Activated naive CD8-positive, alpha-beta T cell treated with anti-CD3 and anti-CD28 coated beads, Interleukin-2, amount 50 U/mL, for 24 hours (primary cell): ENCODE measurements around the gene VGLL2.

Experiments
- ATAC-seq: fragments of 150-1000 bp; cut with Tn5 transposase; one replicate; pipeline ENCODE4 v1.10.0; 2021
- DNase-seq: peaks from one replicate; pipeline ENCODE4 v3.0.0; 2021
- H3K27ac Mint-ChIP-seq: one replicate; pipeline ENCODE4 v1.8.0; 2021; ENCODE audit warnings: mild to moderate bottlenecking, mixed read lengths
- H3K27me3 Mint-ChIP-seq: one replicate; pipeline ENCODE4 v1.8.0; 2021; ENCODE audit warnings: mixed read lengths
- H3K36me3 Mint-ChIP-seq: one replicate; pipeline ENCODE4 v1.8.0; 2021; ENCODE audit warnings: low read depth, mixed read lengths
- H3K4me1 Mint-ChIP-seq: one replicate; pipeline ENCODE4 v1.8.0; 2021; ENCODE audit warnings: mixed read lengths
- H3K4me3 Mint-ChIP-seq: one replicate; pipeline ENCODE4 v1.8.0; 2021; ENCODE audit warnings: mild to moderate bottlenecking, moderate library complexity, mixed read lengths
- H3K9me3 Mint-ChIP-seq: one replicate; pipeline ENCODE4 v1.8.0; 2021; ENCODE audit warnings: mixed read lengths

The VGLL2 gene

DNA sequence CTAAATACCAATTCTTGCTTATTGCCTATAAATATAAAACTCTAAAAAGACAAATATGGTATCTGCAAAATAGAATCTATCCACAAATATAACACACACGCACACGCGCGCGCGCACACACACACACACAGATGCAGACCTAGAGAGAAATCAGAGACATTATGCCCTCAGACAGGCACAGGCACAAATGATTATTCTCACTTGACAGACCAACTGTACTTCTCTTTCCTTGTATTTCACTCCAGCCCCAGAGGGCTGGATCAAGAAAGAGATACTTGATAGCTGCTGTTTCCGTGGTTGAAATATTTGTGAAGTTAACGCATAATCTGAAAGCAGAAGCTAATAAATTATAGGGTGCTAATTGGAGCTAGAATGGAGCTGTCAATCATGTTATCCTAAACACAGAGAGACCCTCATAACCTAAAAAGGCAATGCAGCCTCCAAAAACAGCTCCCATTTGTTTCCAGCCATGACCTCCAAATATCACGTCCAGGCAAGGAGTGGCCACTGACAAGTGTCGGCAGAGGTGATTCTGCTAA lies 11.5 kb downstream of the VGLL2 start:
- DNase-seq = no peak
- H3K36me3 Mint-ChIP-seq = no peaks in the 10 kb centered on the region
- peaks cover under 1% of the 10 kb centered on the region for H3K9me3 Mint-ChIP-seq
- peaks cover 36% of the 10 kb centered on the region for H3K27me3 Mint-ChIP-seq
- no peak overlapping the region for H3K27ac Mint-ChIP-seq
- ATAC-seq = no peak
- H3K4me1 Mint-ChIP-seq = no peaks in the 10 kb centered on the region
- H3K4me3 Mint-ChIP-seq = no peak overlapping the region

- Mint-ChIP-seq H3K36me3 (no peaks in the 10 kb centered on the region), H3K27me3 (peaks cover 15% of the 10 kb centered on the region), H3K27ac (no peak overlapping the region), H3K9me3 (peaks cover 4% of the 10 kb centered on the region), H3K4me1 (no peaks in the 10 kb centered on the region), H3K4me3 (no peak overlapping the region)
- no peak for DNase-seq
- no peak for ATAC-seq
Observed at GRCh38 chr6:117280922-117281321, 15.6 kb downstream of the VGLL2 start.

DNA sequence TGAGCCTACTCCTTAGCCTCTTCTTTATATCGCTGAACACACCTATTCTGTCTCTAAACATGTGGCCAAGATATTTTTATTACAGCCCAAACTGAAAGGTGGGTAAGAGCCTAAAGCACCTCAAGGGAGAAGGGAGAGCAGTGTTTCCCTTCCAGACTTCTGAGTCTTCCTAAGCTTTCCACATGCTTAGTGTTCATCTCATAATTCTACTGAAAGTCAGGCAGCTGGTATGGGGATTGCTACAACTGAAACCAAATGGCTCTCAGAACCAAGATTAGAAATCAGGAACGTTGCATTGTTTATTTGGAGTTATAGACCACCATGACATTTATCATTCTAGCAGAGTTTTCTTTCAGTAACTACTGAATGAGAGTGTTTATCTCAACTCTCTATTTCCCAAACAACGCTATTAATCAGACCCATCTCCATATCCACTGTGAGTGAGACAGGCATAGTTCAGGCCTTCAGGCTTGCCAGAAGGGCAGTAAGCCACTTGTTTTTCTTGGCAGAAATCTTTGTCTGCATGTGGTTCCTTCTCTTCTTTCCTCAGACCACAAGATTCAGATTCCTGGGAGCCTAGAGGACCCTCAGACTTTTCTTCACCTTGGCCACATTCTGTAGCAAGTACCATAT lies 22.8 kb downstream of the VGLL2 start:
- Mint-ChIP-seq H3K9me3 (no peaks in the 10 kb centered on the region), H3K36me3 (no peaks in the 10 kb centered on the region), H3K27me3 (peaks cover 8% of the 10 kb centered on the region), H3K4me1 (no peaks in the 10 kb centered on the region), H3K4me3 (no peak overlapping the region), H3K27ac (no peak overlapping the region)
- ATAC-seq (no peak), DNase-seq (no peak)

DNA sequence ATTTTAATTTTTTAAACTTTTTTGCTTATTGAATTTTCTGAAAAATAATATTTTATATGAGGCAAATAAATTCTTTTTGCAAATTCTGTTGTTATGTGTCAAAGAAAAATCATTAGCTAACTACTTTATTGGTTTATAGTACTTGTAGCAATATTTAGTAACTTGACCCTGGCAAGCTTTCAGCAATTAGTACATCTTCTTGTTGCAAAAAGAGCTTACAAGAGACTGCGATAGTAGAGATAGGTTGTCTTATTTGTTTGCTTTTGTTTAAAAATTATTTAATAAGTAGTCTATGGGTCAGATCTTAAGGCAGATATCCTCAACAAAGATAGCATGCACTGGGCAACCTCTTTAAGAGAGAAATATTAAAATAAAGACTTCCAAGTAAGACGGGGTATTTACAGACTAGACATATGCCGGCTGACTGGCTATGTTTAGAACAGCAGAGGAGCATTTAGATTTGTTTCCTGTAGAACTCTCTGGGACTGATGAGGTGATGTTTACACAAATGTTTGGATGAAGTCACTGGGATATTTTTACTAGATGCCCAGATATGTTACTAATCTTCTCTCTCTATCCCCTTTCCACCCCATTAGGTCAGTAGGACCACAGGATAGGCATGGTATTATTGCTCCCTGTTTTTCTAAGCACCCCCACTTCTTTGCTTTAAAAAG lies 25.0 kb downstream of the VGLL2 start:
- Mint-ChIP-seq H3K9me3 (no peaks in the 10 kb centered on the region), H3K27ac (no peak overlapping the region), H3K27me3 (peaks cover 14% of the 10 kb centered on the region), H3K4me1 (no peaks in the 10 kb centered on the region), H3K4me3 (no peak overlapping the region), H3K36me3 (no peaks in the 10 kb centered on the region)
- DNase-seq = no peak
- ATAC-seq = no peak

- Mint-ChIP-seq H3K36me3 (no peaks in the 10 kb centered on the region), H3K27ac (no peak overlapping the region), H3K9me3 (no peaks in the 10 kb centered on the region), H3K27me3 (peaks cover 5% of the 10 kb centered on the region), H3K4me3 (no peak overlapping the region), H3K4me1 (no peaks in the 10 kb centered on the region)
- DNase-seq (no peak), ATAC-seq (no peak)
Observed at GRCh38 chr6:117298941-117299340, 33.6 kb downstream of the VGLL2 start.

DNA sequence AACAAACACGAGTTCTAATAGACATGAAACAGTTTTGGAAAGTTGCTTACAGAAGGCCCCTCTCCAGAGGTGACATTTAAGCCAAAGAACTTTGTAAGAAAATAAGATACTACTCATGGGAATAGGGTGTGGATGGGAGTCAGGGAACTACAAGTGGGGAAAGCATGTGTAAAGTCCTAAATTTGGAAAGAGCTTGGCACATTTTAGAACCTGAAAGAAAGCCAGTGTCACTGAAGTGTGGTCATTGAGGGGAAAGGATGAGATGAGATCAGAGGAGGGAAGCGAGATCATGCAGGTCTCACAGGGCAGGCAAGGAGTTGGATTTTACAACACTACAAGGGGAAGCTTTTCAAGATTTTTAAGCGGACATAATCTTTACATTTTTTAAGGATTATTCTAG lies 38.0 kb downstream of the VGLL2 start:
- H3K9me3 Mint-ChIP-seq = no peaks in the 10 kb centered on the region
- H3K27ac Mint-ChIP-seq = no peak overlapping the region
- ATAC-seq = no peak
- no peaks in the 10 kb centered on the region for H3K36me3 Mint-ChIP-seq
- no peak overlapping the region for H3K4me3 Mint-ChIP-seq
- H3K27me3 Mint-ChIP-seq = peaks cover 2% of the 10 kb centered on the region
- no peaks in the 10 kb centered on the region for H3K4me1 Mint-ChIP-seq
- no peak for DNase-seq

DNA sequence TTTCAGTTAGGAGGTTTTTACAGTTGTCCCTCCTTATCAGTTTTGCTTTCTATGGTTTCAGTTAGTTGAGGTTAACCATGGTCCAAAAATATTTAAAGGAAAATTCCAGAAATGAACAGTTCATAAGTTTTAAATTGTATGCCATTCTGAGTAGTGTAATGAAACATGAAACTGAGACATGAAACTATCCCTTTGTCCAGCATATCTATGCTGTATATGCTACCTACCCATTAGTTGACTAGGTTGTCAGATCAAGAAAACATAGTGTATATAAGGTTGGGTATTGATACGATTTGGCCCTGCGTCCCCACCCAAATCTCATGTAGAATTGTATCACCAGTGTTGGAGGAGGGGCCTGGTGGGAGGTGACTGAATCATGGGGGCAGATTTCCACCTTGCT lies 39.1 kb downstream of the VGLL2 start:
- DNase-seq (no peak), ATAC-seq (no peak)
- no peaks in the 10 kb centered on the region for H3K9me3 Mint-ChIP-seq
- no peaks in the 10 kb centered on the region for H3K4me1 Mint-ChIP-seq
- no peaks in the 10 kb centered on the region for H3K36me3 Mint-ChIP-seq
- H3K4me3 Mint-ChIP-seq = no peak overlapping the region
- H3K27ac Mint-ChIP-seq = no peak overlapping the region
- peaks cover 2% of the 10 kb centered on the region for H3K27me3 Mint-ChIP-seq

DNA sequence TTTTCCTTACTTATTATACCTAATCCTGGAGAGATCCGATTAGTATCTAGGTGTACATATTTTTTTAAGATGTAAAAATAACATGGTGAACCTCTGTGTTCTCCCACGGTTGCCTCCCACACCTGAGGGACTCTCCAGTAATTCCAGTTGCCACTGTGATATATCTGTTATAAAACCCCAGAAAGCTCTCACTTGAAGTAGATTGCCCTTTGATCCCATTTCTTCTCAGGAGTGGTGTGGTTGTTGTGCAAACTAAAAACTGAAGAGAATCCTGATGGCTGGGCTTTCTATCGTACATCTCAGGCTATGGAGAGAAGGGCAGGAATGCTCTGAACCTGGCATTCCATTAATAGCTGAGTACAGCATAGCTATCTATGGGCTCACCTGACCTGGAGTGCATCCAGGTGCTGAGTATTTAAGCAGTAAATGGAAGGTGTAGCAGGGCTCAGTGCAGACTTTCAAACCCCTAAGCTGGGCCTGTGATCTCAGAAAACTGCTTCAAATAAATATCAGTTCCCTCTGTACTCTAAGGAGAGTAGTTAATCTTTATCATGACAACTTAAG lies 41.0 kb downstream of the VGLL2 start:
- Mint-ChIP-seq H3K36me3 (no peaks in the 10 kb centered on the region), H3K27ac (no peak overlapping the region), H3K4me1 (no peaks in the 10 kb centered on the region), H3K9me3 (no peaks in the 10 kb centered on the region), H3K27me3 (peaks cover 4% of the 10 kb centered on the region), H3K4me3 (no peak overlapping the region)
- no peak for DNase-seq
- ATAC-seq = no peak

GRCh38 chr6:117307655-117308054 lies 42.3 kb downstream of the VGLL2 start:
- H3K36me3 Mint-ChIP-seq = no peaks in the 10 kb centered on the region
- no peak for ATAC-seq
- no peak for DNase-seq
- no peaks in the 10 kb centered on the region for H3K4me1 Mint-ChIP-seq
- H3K27me3 Mint-ChIP-seq = peaks cover 5% of the 10 kb centered on the region
- H3K9me3 Mint-ChIP-seq = no peaks in the 10 kb centered on the region
- no peak overlapping the region for H3K27ac Mint-ChIP-seq
- H3K4me3 Mint-ChIP-seq = no peak overlapping the region

- Mint-ChIP-seq H3K4me3 (no peak overlapping the region), H3K9me3 (no peaks in the 10 kb centered on the region), H3K27me3 (peaks cover 5% of the 10 kb centered on the region), H3K4me1 (no peaks in the 10 kb centered on the region), H3K36me3 (no peaks in the 10 kb centered on the region), H3K27ac (no peak overlapping the region)
- DNase-seq (no peak), ATAC-seq (no peak)
Observed at GRCh38 chr6:117309069-117309468, 43.7 kb downstream of the VGLL2 start.

- ATAC-seq (no peak), DNase-seq (no peak)
- H3K4me1 Mint-ChIP-seq = no peaks in the 10 kb centered on the region
- peaks cover 5% of the 10 kb centered on the region for H3K27me3 Mint-ChIP-seq
- no peaks in the 10 kb centered on the region for H3K36me3 Mint-ChIP-seq
- no peaks in the 10 kb centered on the region for H3K9me3 Mint-ChIP-seq
- H3K4me3 Mint-ChIP-seq = no peak overlapping the region
- no peak overlapping the region for H3K27ac Mint-ChIP-seq
Observed at GRCh38 chr6:117309611-117310010, 44.3 kb downstream of the VGLL2 start.

DNA sequence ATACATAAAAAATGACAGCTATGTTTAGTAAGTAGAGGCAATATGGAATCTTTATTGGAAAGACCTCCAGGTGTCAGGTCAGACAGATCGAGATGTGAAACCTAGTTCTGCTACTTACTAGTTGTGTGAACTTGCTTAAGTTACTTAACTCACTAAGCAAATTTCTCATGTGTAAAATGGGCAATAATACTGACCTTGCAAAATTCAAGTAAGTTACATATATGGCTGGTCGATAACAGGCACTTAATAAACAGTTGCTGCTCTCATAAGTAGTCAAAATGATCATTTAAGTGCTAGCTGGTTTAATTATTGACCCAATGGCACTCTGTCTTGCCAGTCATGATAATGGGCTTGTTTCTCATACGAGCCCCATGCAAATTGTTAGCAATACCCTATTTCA lies 46.0 kb downstream of the VGLL2 start:
- DNase-seq = no peak
- Mint-ChIP-seq H3K9me3 (no peaks in the 10 kb centered on the region), H3K27me3 (peaks cover 6% of the 10 kb centered on the region), H3K4me3 (no peak overlapping the region), H3K36me3 (no peaks in the 10 kb centered on the region), H3K27ac (no peak overlapping the region), H3K4me1 (no peaks in the 10 kb centered on the region)
- ATAC-seq = no peak

DNA sequence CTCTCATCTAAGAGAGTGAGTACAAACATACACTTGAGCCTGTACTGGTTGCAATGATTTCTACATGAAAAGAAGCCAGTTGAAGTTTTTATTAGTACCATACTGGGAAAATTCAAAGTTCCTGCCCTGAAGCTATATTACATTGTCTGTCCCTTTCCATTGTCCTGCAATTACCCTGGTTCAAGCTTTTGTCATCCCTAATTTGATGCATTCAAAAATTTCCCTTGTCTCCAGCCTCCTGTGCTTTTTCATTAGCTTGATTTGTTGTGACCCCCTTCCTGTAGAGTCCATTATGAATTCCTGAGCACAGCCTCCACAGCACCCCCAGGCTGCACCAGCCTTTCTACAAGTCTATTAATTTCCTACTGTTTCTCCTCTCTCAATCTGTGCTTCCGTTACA lies 46.4 kb downstream of the VGLL2 start:
- no peaks in the 10 kb centered on the region for H3K9me3 Mint-ChIP-seq
- no peaks in the 10 kb centered on the region for H3K4me1 Mint-ChIP-seq
- no peak overlapping the region for H3K27ac Mint-ChIP-seq
- DNase-seq (no peak), ATAC-seq (no peak)
- H3K27me3 Mint-ChIP-seq = peaks cover 6% of the 10 kb centered on the region
- no peaks in the 10 kb centered on the region for H3K36me3 Mint-ChIP-seq
- H3K4me3 Mint-ChIP-seq = no peak overlapping the region

GRCh38 chr6:117317261-117317660 lies 51.9 kb downstream of the VGLL2 start:
- Mint-ChIP-seq H3K4me1 (no peaks in the 10 kb centered on the region), H3K4me3 (no peak overlapping the region), H3K36me3 (no peaks in the 10 kb centered on the region), H3K27ac (no peak overlapping the region), H3K9me3 (no peaks in the 10 kb centered on the region), H3K27me3 (peaks cover 7% of the 10 kb centered on the region)
- DNase-seq (no peak), ATAC-seq (no peak)
